ENCODE data around the gene CEACAM6.
"Not testable (repeated sequence)": the region's sequence is repeated elsewhere in the genome, so short reads cannot be mapped to it uniquely, and the experiment has no call there.

Gene CEACAM6

GRCh38 chr19:41755328-41755913 lies at the start of gene CEACAM6:
Gene CEACAM6 (plus strand): TSS chr19:41755530. CDS start chr19:41755639, 109 bp downstream.
- DNase-seq (ENCODE audit: extremely low read depth in 1 of 2, low read depth in 1 of 2), result no peak

GRCh38 chr19:41706741-41707501 lies 48.4 kb upstream of the CEACAM6 start:
- peak; percentile 23 to 51 for DNase-seq (ENCODE audit: extremely low read depth in 1 of 2, low read depth in 1 of 2)

GRCh38 chr19:41707502-41707812 lies 47.9 kb upstream of the CEACAM6 start:
- no peak for DNase-seq (ENCODE audit: extremely low read depth in 1 of 2, low read depth in 1 of 2)

- no peak for DNase-seq (ENCODE audit: extremely low read depth in 1 of 2, low read depth in 1 of 2)
These were observed 47.4 kb upstream of the CEACAM6 start for GRCh38 chr19:41707871-41708371.

GRCh38 chr19:41708481-41708880 lies 46.8 kb upstream of the CEACAM6 start, which contains the start of gene CEACAM5:
Gene CEACAM5 (plus strand): TSS chr19:41708626. CDS start chr19:41708732, 106 bp downstream.
- no peak for DNase-seq (ENCODE audit: extremely low read depth in 1 of 2, low read depth in 1 of 2)

- DNase-seq (ENCODE audit: extremely low read depth in 1 of 2, low read depth in 1 of 2), result not testable (repeated sequence)
These were observed 45.8 kb upstream of the CEACAM6 start for GRCh38 chr19:41709516-41709915.

- DNase-seq (ENCODE audit: extremely low read depth in 1 of 2, low read depth in 1 of 2), result no peak
These were observed 45.2 kb upstream of the CEACAM6 start for GRCh38 chr19:41709951-41710645.

- DNase-seq (ENCODE audit: extremely low read depth in 1 of 2, low read depth in 1 of 2), result no peak
These were observed 43.7 kb upstream of the CEACAM6 start for GRCh38 chr19:41711376-41712261.

- no peak for DNase-seq (ENCODE audit: extremely low read depth in 1 of 2, low read depth in 1 of 2)
These were observed 40.7 kb upstream of the CEACAM6 start for GRCh38 chr19:41714598-41714997.

GRCh38 chr19:41718761-41719160 lies 36.6 kb upstream of the CEACAM6 start:
- no peak for DNase-seq (ENCODE audit: extremely low read depth in 1 of 2, low read depth in 1 of 2)

GRCh38 chr19:41720103-41720502 lies 35.2 kb upstream of the CEACAM6 start:
- no peak for DNase-seq (ENCODE audit: extremely low read depth in 1 of 2, low read depth in 1 of 2)

- no peak for DNase-seq (ENCODE audit: extremely low read depth in 1 of 2, low read depth in 1 of 2)
These were observed 28.8 kb upstream of the CEACAM6 start for GRCh38 chr19:41726493-41726892.

GRCh38 chr19:41734156-41734555 lies 21.2 kb upstream of the CEACAM6 start:
- DNase-seq (ENCODE audit: extremely low read depth in 1 of 2, low read depth in 1 of 2), result no peak

GRCh38 chr19:41734585-41734984 lies 20.7 kb upstream of the CEACAM6 start:
- DNase-seq (ENCODE audit: extremely low read depth in 1 of 2, low read depth in 1 of 2), result no peak

- no peak for DNase-seq (ENCODE audit: extremely low read depth in 1 of 2, low read depth in 1 of 2)
These were observed 20.2 kb upstream of the CEACAM6 start for GRCh38 chr19:41735071-41735600.

GRCh38 chr19:41739361-41739760 lies 16.0 kb upstream of the CEACAM6 start:
- no peak for DNase-seq (ENCODE audit: extremely low read depth in 1 of 2, low read depth in 1 of 2)

- no peak for DNase-seq (ENCODE audit: extremely low read depth in 1 of 2, low read depth in 1 of 2)
These were observed 14.7 kb upstream of the CEACAM6 start for GRCh38 chr19:41740415-41741243.

- no peak for DNase-seq (ENCODE audit: extremely low read depth in 1 of 2, low read depth in 1 of 2)
These were observed 14.1 kb upstream of the CEACAM6 start for GRCh38 chr19:41741244-41741554.

- no peak for DNase-seq (ENCODE audit: extremely low read depth in 1 of 2, low read depth in 1 of 2)
These were observed 10.5 kb upstream of the CEACAM6 start for GRCh38 chr19:41744850-41745249.

- no peak for DNase-seq (ENCODE audit: extremely low read depth in 1 of 2, low read depth in 1 of 2)
These were observed 9.6 kb upstream of the CEACAM6 start for GRCh38 chr19:41745756-41746155.
